Omental fat pad (tissue), 4 donors: ENCODE measurements around the gene ERCC4. TPM values are rescaled to one million over a fixed set of nuclear protein-coding genes. Genes with fewer than 3 reads are reported as not detected.

ENCODE experiments used
- ATAC-seq: fragments of 150-250 bp; one replicate; pipeline ENCODE4 v1.9.1; 2016; ENCODE audit warnings: mild to moderate bottlenecking, moderate library complexity; ENCODE audit not compliant: low FRiP score
- DNase-seq: peaks from one replicate; pipeline ENCODE4 v3.0.0-alpha.2; 2019; ENCODE audit warnings: low spot score
- CTCF ChIP-seq, 3 donors: fragments of 450-650 bp; IDR thresholded peaks; one replicate each; pipeline ENCODE4 v1.5.1; 2016 to 2017; ENCODE audit warnings: antibody characterized with exemption in 3 of 3, mild to moderate bottlenecking in 3 of 3, moderate library complexity in 2 of 3
- total RNA-seq, 4 donors: library from RNA; depleted of rRNA; stranded (reverse); fragments of >200 nt; gene quantifications; one replicate each; pipeline ENCODE4 v1.1.0, GENCODE V29; 2016

Gene ERCC4
- 1 to 10 TPM; 4.8 to 8.7 (median 6.0) TPM for total RNA-seq

DNA sequence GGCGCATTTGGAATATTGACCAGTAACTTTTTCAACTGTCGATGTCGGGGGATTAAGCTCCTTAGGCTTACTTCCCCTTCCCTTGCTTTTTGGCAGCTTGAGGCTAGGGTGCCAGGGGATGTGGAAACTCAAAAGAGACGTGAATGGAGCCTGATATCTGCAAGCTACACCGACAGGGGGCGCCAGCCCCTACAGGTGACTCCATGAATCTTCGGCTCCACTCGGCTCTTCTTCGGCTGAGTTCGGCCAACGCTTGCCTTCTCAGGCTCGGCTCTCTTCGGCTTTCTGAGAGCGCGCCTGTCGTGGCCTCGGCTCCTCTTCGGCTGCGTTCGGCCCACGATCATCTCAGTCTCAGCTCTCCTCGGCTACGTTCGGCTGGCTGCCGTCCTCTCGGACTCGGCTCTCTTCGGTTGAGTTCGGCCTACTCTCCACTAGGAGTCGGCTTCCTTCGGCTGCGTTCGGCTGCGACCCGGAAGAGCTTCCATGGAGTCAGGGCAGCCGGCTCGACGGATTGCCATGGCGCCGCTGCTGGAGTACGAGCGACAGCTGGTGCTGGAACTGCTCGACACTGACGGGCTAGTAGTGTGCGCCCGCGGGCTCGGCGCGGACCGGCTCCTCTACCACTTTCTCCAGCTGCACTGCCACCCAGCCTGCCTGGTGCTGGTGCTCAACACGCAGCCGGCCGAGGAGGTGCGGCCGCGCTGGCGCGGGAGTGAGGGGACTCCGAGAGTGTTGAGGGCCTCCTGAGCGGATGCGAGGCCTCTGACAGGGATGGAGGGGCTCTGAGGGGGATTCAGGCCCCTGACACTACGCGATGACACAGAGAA, at the start of gene ERCC4:
Gene ERCC4, plus strand, starts transcription at position 472 of the 827 bp plus-strand sequence. Its CDS starts 12 bp downstream, at position 484.
- peak in 2 of 3 donors; percentile 71 to 90 for TF ChIP-seq CTCF (IDR thresholded peaks at IDR 0.05)
- DNase-seq (peak; percentile 100), ATAC-seq (peak; percentile 100)

DNA sequence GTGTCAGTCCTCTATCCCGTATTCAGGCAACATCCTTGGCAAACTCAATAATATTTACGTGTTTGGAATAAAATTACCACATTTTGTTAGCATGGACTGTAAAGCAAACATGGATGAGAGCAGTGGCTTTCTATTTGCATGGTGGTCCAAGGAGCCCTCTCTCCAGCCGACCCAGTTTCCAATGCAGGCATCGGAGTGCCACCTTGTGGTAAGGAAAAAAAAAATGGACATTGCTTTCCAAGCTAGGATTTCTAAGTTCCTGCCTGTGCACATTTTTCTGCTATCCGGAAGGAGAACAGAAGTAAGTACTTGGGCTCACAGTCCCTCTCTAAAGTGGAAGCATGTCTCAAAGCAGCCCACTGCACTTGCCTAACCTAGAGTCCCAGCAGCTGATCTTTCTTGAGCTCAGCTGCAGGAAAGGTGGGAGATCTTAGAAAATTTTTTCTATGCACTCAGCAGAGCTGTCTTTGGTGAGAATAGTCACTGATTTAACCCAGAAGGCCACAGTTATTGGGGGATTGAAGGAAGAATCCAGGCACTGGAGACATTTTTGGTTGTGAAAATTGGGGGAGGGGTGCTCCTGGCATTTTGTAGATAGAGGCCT, 46.0 kb upstream of the ERCC4 start:
- DNase-seq, result no peak
- ATAC-seq, result no peak
- no peak for TF ChIP-seq CTCF (IDR thresholded peaks at IDR 0.05)

DNA sequence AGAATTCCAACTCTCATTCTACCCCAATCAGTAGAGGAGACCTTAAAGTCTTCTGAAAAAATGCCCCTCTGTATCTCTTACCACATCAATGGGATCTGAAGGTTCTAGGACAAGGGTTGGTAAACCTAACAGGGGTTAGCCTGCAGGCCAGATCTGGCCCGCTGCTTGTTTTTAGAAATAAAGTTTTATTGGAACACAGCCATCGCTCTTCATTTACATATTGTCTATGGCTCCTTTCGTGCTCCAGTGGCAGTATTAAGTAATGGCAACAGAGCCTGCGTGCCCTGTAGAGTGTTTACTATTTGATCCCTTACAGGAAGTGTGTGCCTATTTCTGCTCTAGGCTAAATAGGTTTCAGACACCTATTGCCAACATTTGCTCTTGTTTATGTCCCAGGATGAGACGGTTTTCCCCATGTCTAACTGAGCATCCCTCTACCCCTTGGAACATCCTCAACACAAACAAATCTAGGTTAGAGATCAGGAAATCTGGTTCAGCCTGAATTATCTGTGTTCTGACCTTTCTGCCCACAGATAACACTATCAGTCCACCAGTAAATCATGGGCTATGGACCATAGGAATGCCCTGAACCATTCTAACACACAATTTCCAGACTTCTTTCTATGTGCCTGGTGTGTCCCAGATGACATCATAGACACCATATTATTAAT, 44.2 kb upstream of the ERCC4 start:
- ATAC-seq (no peak), DNase-seq (no peak)
- TF ChIP-seq CTCF (IDR thresholded peaks at IDR 0.05), result no peak

GRCh38 chr16:13883276-13883675, 36.7 kb upstream of the ERCC4 start:
- TF ChIP-seq CTCF (IDR thresholded peaks at IDR 0.05), result no peak

DNA sequence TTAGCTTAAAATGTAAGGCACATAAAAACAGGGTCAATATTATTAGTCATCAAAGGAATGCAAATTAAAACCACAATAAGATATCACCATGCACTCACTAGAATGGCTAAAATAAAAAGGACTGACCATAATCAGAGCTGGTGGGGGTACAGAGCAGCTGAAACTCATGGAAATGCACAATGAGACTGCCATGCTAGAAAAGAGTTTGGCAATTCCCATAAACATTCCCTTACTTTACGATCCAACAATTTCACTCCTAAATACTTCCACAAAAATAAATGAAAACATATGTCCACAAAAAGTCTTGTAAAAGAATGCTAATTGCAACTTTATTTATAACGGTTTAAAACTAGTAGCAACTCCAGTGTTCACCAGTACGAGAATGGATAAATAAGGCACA, 36.1 kb upstream of the ERCC4 start:
- ATAC-seq, result no peak
- TF ChIP-seq CTCF (IDR thresholded peaks at IDR 0.05), result no peak
- no peak for DNase-seq

More at GRCh38 chr16:13883276-13883675, 36.7 kb upstream of the ERCC4 start:
- ATAC-seq (no peak), DNase-seq (no peak)

GRCh38 chr16:13885700-13886099, 34.3 kb upstream of the ERCC4 start:
- ATAC-seq (no peak), DNase-seq (no peak)
- no peak for TF ChIP-seq CTCF (IDR thresholded peaks at IDR 0.05)
